IMR-90 (cell line): ENCODE measurements around the gene CDH23. TPM values are rescaled to one million over a fixed set of nuclear protein-coding genes. Genes with fewer than 3 reads are reported as not detected.

Experiments used
- ATAC-seq: fragments of 200-7000 bp; cut with Tn5 transposase; 2 replicates; pipeline ENCODE4 v1.9.1; 2020; ENCODE audit warnings: low read depth, mild to moderate bottlenecking, moderate library complexity
- BruUV-seq: library from RNA; stranded (reverse); fragments of 400-500 nt; replicated peaks from 2 replicates; lab custom pipeline; 2021; lab: Mats Ljungman, UMichigan
- CTCF ChIA-PET: fragments of 300-600 bp; formaldehyde crosslinking; extraction: SDS; loops from one replicate; lab custom pipeline; 2021; ENCODE audit warnings: antibody characterized with exemption; lab: Yijun Ruan, JAX
- POLR2A ChIA-PET: fragments of 300-600 bp; sonication (Branson Sonifier 250); formaldehyde crosslinking; loops from one replicate; lab custom pipeline; 2022; ENCODE audit warnings: antibody characterized with exemption; ENCODE audit not compliant: unreplicated experiment; lab: Charles Lee
- DNase-seq: peaks from one replicate; pipeline ENCODE4 v3.0.0; 2013
- H2AFZ ChIP-seq: replicated peaks from 2 replicates; pipeline ENCODE3; 2013; ENCODE audit warnings: low read length, mild to moderate bottlenecking; ENCODE audit not compliant: poor library complexity
- H2AK5ac ChIP-seq: 2 replicates; pipeline ENCODE4 v1.6.1; 2013; ENCODE audit warnings: low read depth, low read length, inconsistent platforms
- H2AK9ac ChIP-seq: replicated peaks from 2 replicates; pipeline ENCODE3; 2013; ENCODE audit warnings: mild to moderate bottlenecking, low read depth, low read length, moderate library complexity; ENCODE audit not compliant: poor library complexity
- H2BK120ac ChIP-seq: 2 replicates; pipeline ENCODE4 v1.6.1; 2013; ENCODE audit warnings: low read depth, low read length, inconsistent platforms
- H2BK15ac ChIP-seq: 3 replicates; pipeline ENCODE4 v1.6.1; 2013; ENCODE audit warnings: low read depth, low read length, inconsistent platforms
- H2BK20ac ChIP-seq: 2 replicates; pipeline ENCODE4 v1.6.1; 2013; ENCODE audit warnings: low read depth, mild to moderate bottlenecking, inconsistent platforms, low read length, moderate library complexity
- H2BK5ac ChIP-seq: 2 replicates; pipeline ENCODE4 v1.6.1; 2013; ENCODE audit warnings: mild to moderate bottlenecking, low read depth, low read length, inconsistent platforms; ENCODE audit not compliant: poor library complexity, severe bottlenecking
- H3K14ac ChIP-seq: replicated peaks from 2 replicates; pipeline ENCODE4 v1.6.1; 2013; ENCODE audit warnings: low read depth, low read length, inconsistent platforms
- H3K18ac ChIP-seq: 2 replicates; pipeline ENCODE4 v1.6.1; 2013; ENCODE audit warnings: low read depth, low read length, control low read depth
- H3K23ac ChIP-seq: 2 replicates; pipeline ENCODE4 v1.6.1; 2013; ENCODE audit warnings: low read depth, low read length, inconsistent platforms
- H3K27ac ChIP-seq: 2 replicates; pipeline ENCODE4 v1.5.1; 2013; ENCODE audit warnings: mild to moderate bottlenecking, control low read depth, low read length; ENCODE audit not compliant: insufficient read depth
- H3K27me3 ChIP-seq: 2 replicates; pipeline ENCODE4 v1.6.1; 2013; ENCODE audit warnings: low read length; ENCODE audit not compliant: control insufficient read depth, insufficient read depth
- H3K36me3 ChIP-seq: 2 replicates; pipeline ENCODE4 v1.6.1; 2013; ENCODE audit warnings: low read length, mixed read lengths; ENCODE audit not compliant: control insufficient read depth, insufficient read depth
- H3K4ac ChIP-seq: 2 replicates; pipeline ENCODE4 v1.6.1; 2013; ENCODE audit warnings: low read depth, low read length, inconsistent platforms
- H3K4me1 ChIP-seq: 2 replicates; pipeline ENCODE4 v1.6.1; 2013; ENCODE audit warnings: low read length, mixed read lengths; ENCODE audit not compliant: control insufficient read depth, insufficient read depth
- H3K4me2 ChIP-seq: 2 replicates; pipeline ENCODE4 v1.6.1; 2013; ENCODE audit warnings: low read depth, mild to moderate bottlenecking, control low read depth, low read length, moderate library complexity
- H3K4me3 ChIP-seq: 2 replicates; pipeline ENCODE4 v1.5.1; 2013; ENCODE audit warnings: low read depth, mild to moderate bottlenecking, control low read depth, low read length, moderate library complexity; ENCODE audit not compliant: insufficient read depth
- H3K56ac ChIP-seq: 2 replicates; pipeline ENCODE4 v1.6.1; 2013; ENCODE audit warnings: low read length, inconsistent platforms; ENCODE audit not compliant: insufficient read depth; ENCODE audit errors: extremely low read depth
- H3K79me1 ChIP-seq, 2 experiments: 2 replicates each; pipeline ENCODE4 v1.6.1; 2013; ENCODE audit warnings: low read length in 2 of 2, inconsistent platforms in 1 of 2, low read depth in 1 of 2
- H3K9ac ChIP-seq: 2 replicates; pipeline ENCODE4 v1.6.1; 2013; ENCODE audit warnings: low read depth, low read length, control low read depth
- H3K9me1 ChIP-seq: 2 replicates; pipeline ENCODE4 v1.6.1; 2013; ENCODE audit warnings: low read length, inconsistent platforms; ENCODE audit not compliant: insufficient read depth
- H3K9me3 ChIP-seq: 2 replicates; pipeline ENCODE4 v1.6.1; 2013; ENCODE audit warnings: low read length; ENCODE audit not compliant: control insufficient read depth, insufficient read depth
- H4K20me1 ChIP-seq: 2 replicates; pipeline ENCODE4 v1.6.1; 2013; ENCODE audit warnings: low read length, inconsistent platforms; ENCODE audit not compliant: insufficient read depth
- H4K5ac ChIP-seq: 2 replicates; pipeline ENCODE4 v1.6.1; 2013; ENCODE audit warnings: mild to moderate bottlenecking, low read depth, low read length, control low read depth
- H4K8ac ChIP-seq, 2 experiments: 2 replicates each; pipeline ENCODE4 v1.6.1; 2013; ENCODE audit warnings: low read depth in 2 of 2, low read length in 2 of 2, control low read depth in 1 of 2, inconsistent platforms in 1 of 2
- H4K91ac ChIP-seq: 2 replicates; pipeline ENCODE4 v1.6.1; 2013; ENCODE audit warnings: low read depth, low read length, inconsistent platforms; ENCODE audit not compliant: insufficient read depth
- MAFK ChIP-seq: IDR thresholded peaks from 2 replicates; pipeline ENCODE4 v1.6.1; 2012; ENCODE audit warnings: low read depth, low read length, improper control_type of control experiment
- RAD21 ChIP-seq: IDR thresholded peaks from 2 replicates; pipeline ENCODE4 v1.6.1; 2012; ENCODE audit warnings: low read length, improper control_type of control experiment
- WGBS, 2 experiments: methylation state at CpG; one replicate each; pipeline versions ENCODE4 v1.1.5 to v1.1.7; 2013; ENCODE audit warnings: missing lambda C conversion rate in 2 of 2; ENCODE audit not compliant: insufficient read length in 1 of 2; ENCODE audit errors: extremely low coverage in 2 of 2; 5-methylcytosine and 5-hydroxymethylcytosine counted together
- dilution Hi-C: fragments of 300-500 bp; cut with HindIII; formaldehyde crosslinking; loops from one replicate; pipeline ENCODE4 v1.14.3; 2018; ENCODE audit warnings: low sequenced_read_pairs; ENCODE audit not compliant: unreplicated experiment
- in situ Hi-C: fragments of 300-500 bp; cut with MboI; formaldehyde crosslinking; loops from 3 replicates; pipeline ENCODE4 v1.14.3; 2019; ENCODE audit warnings: low sequenced_read_pairs, inconsistent platforms, mixed read lengths
- intact Hi-C: fragments of 100-400 bp; cut with micrococcal nuclease; formaldehyde crosslinking; loops from 2 replicates; pipeline ENCODE4 v1.10.0; 2022
- polyA plus RNA-seq, 3 experiments: library from polyadenylated mRNA; depleted of rRNA; stranded (reverse); fragments of >200 nt; gene quantifications; 2 replicates each; pipeline ENCODE4 v1.2.3, GENCODE V29; 2012; ENCODE audit warnings: low replicate concordance in 1 of 3
- total RNA-seq: library from RNA; depleted of rRNA; stranded (reverse); fragments of >200 nt; gene quantifications from 2 replicates; pipeline ENCODE4 v1.2.3, GENCODE V29; 2012

Gene CDH23
- total and polyA plus RNA-seq, 2 of the 4 experiments (the other 2 are of a cell fraction): under 0.01 to 0.03 TPM

DNA sequence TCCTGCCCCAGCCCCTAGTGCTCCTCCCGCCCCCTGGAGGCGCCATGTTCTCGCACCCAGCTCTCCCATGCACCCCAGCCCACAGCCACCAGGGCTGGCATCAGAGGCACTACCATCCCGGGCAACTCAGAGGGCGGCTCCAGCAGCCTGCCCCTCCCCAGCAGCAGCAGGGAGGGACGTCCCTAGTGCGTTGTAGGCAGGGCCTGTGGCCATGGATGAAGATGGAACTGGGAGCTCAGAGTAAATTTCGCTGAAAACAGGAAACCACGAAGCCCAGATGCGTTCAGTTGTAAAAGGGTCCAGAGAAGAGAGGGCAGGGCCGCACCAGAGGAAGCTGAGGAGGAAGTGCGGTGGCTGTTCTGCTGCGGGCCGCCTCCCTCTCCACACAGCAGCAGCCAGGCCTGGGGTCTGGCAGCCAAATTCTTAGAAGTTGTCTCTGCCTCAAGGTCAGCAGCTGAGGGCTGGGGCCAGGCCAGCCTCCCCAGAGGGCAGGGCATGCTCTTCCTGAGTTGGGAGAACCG is 352.0 kb downstream of the CDH23 start:
- H3K9me3 ChIP-seq: no peaks in the 10 kb centered on the region
- H3K9me1 ChIP-seq: 0 out of 2 replicates have a peak, but pooled peaks cover 5% of the 10 kb centered on the region
- intact Hi-C loops (no loop called here), dilution Hi-C loops (no loop called here), in situ Hi-C loops (no loop called here)
- H3K4me2 ChIP-seq: no peak overlapping the region
- no peak overlapping the region for H4K8ac ChIP-seq
- WGBS, 2 experiments: 58% methylated on average over 3 of the region's 15 CpGs; no CpG with 5 or more reads in 1 of the 2 experiments
- H3K56ac ChIP-seq: no peak overlapping the region
- H2AK5ac ChIP-seq: no peak overlapping the region
- ATAC-seq (no peak; the same call in 1 of the 2 replicates), DNase-seq (no peak)
- H2BK15ac ChIP-seq: no peak overlapping the region
- peaks cover 1% of the 10 kb centered on the region; the same call in 1 of the 2 replicates for H3K4me1 ChIP-seq
- no TSS peak for BruUV-seq
- H3K14ac ChIP-seq: no peak overlapping the region
- H3K18ac ChIP-seq: no peak overlapping the region
- H3K79me1 ChIP-seq: no peaks in the 10 kb centered on the region
- no peak overlapping the region for H4K5ac ChIP-seq
- H3K9ac ChIP-seq: no peak overlapping the region
- H3K27me3 ChIP-seq: peaks cover 7% of the 10 kb centered on the region
- no peak overlapping the region for H2BK120ac ChIP-seq
- H3K4me3 ChIP-seq: no peak overlapping the region
- H3K36me3 ChIP-seq: peaks cover 7% of the 10 kb centered on the region; the same call in 1 of the 2 replicates
- no peak overlapping the region for H4K91ac ChIP-seq
- H3K27ac ChIP-seq: no peak overlapping the region
- ChIA-PET POLR2A (no interaction called here), CTCF (no interaction called here)
- no peak overlapping the region for H3K23ac ChIP-seq
- H3K4ac ChIP-seq: no peak overlapping the region
- no peak overlapping the region for H2BK20ac ChIP-seq
- TF ChIP-seq RAD21 (no peak), MAFK (no peak)
- H4K20me1 ChIP-seq: no peaks in the 10 kb centered on the region
- no peak overlapping the region for H2AFZ ChIP-seq
- H2AK9ac ChIP-seq: no peak overlapping the region
- H2BK5ac ChIP-seq: no peak overlapping the region
